Uterus (tissue), 4 donors: ENCODE measurements around the gene USP9Y. TPM values are rescaled to one million over a fixed set of nuclear protein-coding genes. Genes with fewer than 3 reads are reported as not detected.

ENCODE experiments used
- DNase-seq, 2 donors: peaks; one replicate each; pipeline ENCODE4 v3.0.0-alpha.2; 2019 to 2020
- H3K27ac ChIP-seq, 2 donors: fragments of 200-600 bp; sonication (generic); 1 replicate in 1 of 2; 2 replicates in 1 of 2; pipeline ENCODE4 v1.5.1; 2016 to 2018
- H3K27me3 ChIP-seq, 2 donors: fragments of 200-600 bp; sonication (generic); one replicate each; pipeline ENCODE4 v1.5.1; 2018 to 2019; ENCODE audit warnings: control low read depth in 1 of 2
- H3K36me3 ChIP-seq, 2 donors: fragments of 200-600 bp; sonication (generic); one replicate each; pipeline ENCODE4 v1.5.1; 2019; ENCODE audit warnings: control low read depth in 1 of 2
- H3K4me1 ChIP-seq, 2 donors: fragments of 200-600 bp; sonication (generic); one replicate each; pipeline ENCODE4 v1.5.1; 2018 to 2019; ENCODE audit warnings: control low read depth in 1 of 2
- H3K4me3 ChIP-seq, 2 donors: fragments of 200-600 bp; sonication (generic); 1 replicate in 1 of 2; 2 replicates in 1 of 2; pipeline ENCODE4 v1.5.1; 2018 to 2019; ENCODE audit warnings: mild to moderate bottlenecking in 1 of 2
- H3K9me3 ChIP-seq, 2 donors: fragments of 200-600 bp; sonication (generic); one replicate each; pipeline ENCODE4 v1.5.1; 2019; ENCODE audit warnings: control low read depth in 1 of 2
- CTCF ChIP-seq, 4 experiments: fragments of 200-600 bp in 2 of 4; fragments of 450-650 bp in 2 of 4; sonication (generic) in 2 of 4; IDR thresholded peaks; one replicate each; pipeline ENCODE4 v1.5.1; 2016 to 2019; ENCODE audit warnings: antibody characterized with exemption in 4 of 4, mild to moderate bottlenecking in 2 of 4, moderate library complexity in 1 of 4
- POLR2A ChIP-seq, 2 donors: fragments of 450-650 bp; IDR thresholded peaks; one replicate each; pipeline ENCODE4 v1.6.1; 2016; ENCODE audit warnings: antibody characterized with exemption in 2 of 2, mild to moderate bottlenecking in 1 of 2, moderate library complexity in 1 of 2
- intact Hi-C: fragments of 100-400 bp; cut with DNase I; formaldehyde crosslinking; loops from one replicate; pipeline ENCODE4 v1.15.1; 2023; ENCODE audit warnings: low total_unique reads
- total RNA-seq, 4 donors: library from RNA; depleted of rRNA in 3 of 4; stranded (reverse); fragments of >200 nt in 3 of 4; gene quantifications; one replicate each; pipeline versions ENCODE4 v1.1.0 to v1.2.4, GENCODE V29; 2014 to 2023
- donor health status: DM: yes; HTN: yes; CAD: no.

Gene USP9Y
- total RNA-seq, 4 donors from 2014 or later, result not detected

- no peak overlapping the region for H3K27ac ChIP-seq
- intact Hi-C loops, result no loop called here
These were observed 40.4 kb downstream of the USP9Y start for GRCh38 chrY:12741414-12741813.

GRCh38 chrY:12742725-12743124, 41.7 kb downstream of the USP9Y start:
- no peak for DNase-seq
- no peaks in the 10 kb centered on the region for H3K4me1 ChIP-seq
- no peak overlapping the region for H3K27ac ChIP-seq
- no peak for TF ChIP-seq POLR2A (IDR thresholded peaks at IDR 0.05)
- no peak for TF ChIP-seq CTCF (IDR thresholded peaks at IDR 0.05)
- H3K9me3 ChIP-seq, result no peaks in the 10 kb centered on the region
- H3K36me3 ChIP-seq, result no peaks in the 10 kb centered on the region
- no peaks in the 10 kb centered on the region for H3K27me3 ChIP-seq
- no peak overlapping the region for H3K4me3 ChIP-seq
- intact Hi-C loops, result no loop called here

More at GRCh38 chrY:12741414-12741813, 40.4 kb downstream of the USP9Y start:
- Histone ChIP-seq H3K4me1 (no peaks in the 10 kb centered on the region), H3K27me3 (no peaks in the 10 kb centered on the region), H3K4me3 (no peak overlapping the region), H3K9me3 (no peaks in the 10 kb centered on the region), H3K36me3 (no peaks in the 10 kb centered on the region)
- TF ChIP-seq POLR2A (IDR thresholded peaks at IDR 0.05) (no peak), CTCF (IDR thresholded peaks at IDR 0.05) (no peak)
- DNase-seq, result no peak

GRCh38 chrY:12744091-12744490, 43.1 kb downstream of the USP9Y start:
- Histone ChIP-seq H3K9me3 (no peaks in the 10 kb centered on the region), H3K4me3 (no peak overlapping the region), H3K4me1 (no peaks in the 10 kb centered on the region), H3K27ac (no peak overlapping the region), H3K27me3 (no peaks in the 10 kb centered on the region), H3K36me3 (no peaks in the 10 kb centered on the region)
- intact Hi-C loops, result no loop called here
- TF ChIP-seq POLR2A (IDR thresholded peaks at IDR 0.05) (no peak), CTCF (IDR thresholded peaks at IDR 0.05) (no peak)
- no peak for DNase-seq

- Histone ChIP-seq H3K27ac (no peak overlapping the region), H3K27me3 (no peaks in the 10 kb centered on the region), H3K4me1 (no peaks in the 10 kb centered on the region), H3K9me3 (no peaks in the 10 kb centered on the region), H3K36me3 (no peaks in the 10 kb centered on the region), H3K4me3 (no peak overlapping the region)
- no peak for DNase-seq
- TF ChIP-seq POLR2A (IDR thresholded peaks at IDR 0.05) (no peak), CTCF (IDR thresholded peaks at IDR 0.05) (no peak)
- intact Hi-C loops, result no loop called here
These were observed 48.3 kb downstream of the USP9Y start for GRCh38 chrY:12749293-12749692.

- Histone ChIP-seq H3K9me3 (no peaks in the 10 kb centered on the region), H3K4me1 (no peaks in the 10 kb centered on the region)
These were observed 51.8 kb downstream of the USP9Y start for GRCh38 chrY:12752856-12753255.

More at GRCh38 chrY:12752856-12753255, 51.8 kb downstream of the USP9Y start:
- no peak for DNase-seq
- no peak overlapping the region for H3K27ac ChIP-seq
- intact Hi-C loops, result no loop called here
- no peaks in the 10 kb centered on the region for H3K27me3 ChIP-seq
- H3K4me3 ChIP-seq, result no peak overlapping the region
- TF ChIP-seq CTCF (IDR thresholded peaks at IDR 0.05), result no peak
- TF ChIP-seq POLR2A (IDR thresholded peaks at IDR 0.05), result no peak
- no peaks in the 10 kb centered on the region for H3K36me3 ChIP-seq
